SW480 (cell line): Measurements from ENCODE around the gene INPP5J.
"Not testable (repeated sequence)": the region's sequence is repeated elsewhere in the genome, so short reads cannot be mapped to it uniquely, and the experiment has no call there.

Source experiments
- DNase-seq: peaks from one replicate; pipeline ENCODE4 v3.0.0-alpha.2; 2016; ENCODE audit warnings: low spot score

INPP5J gene

DNA sequence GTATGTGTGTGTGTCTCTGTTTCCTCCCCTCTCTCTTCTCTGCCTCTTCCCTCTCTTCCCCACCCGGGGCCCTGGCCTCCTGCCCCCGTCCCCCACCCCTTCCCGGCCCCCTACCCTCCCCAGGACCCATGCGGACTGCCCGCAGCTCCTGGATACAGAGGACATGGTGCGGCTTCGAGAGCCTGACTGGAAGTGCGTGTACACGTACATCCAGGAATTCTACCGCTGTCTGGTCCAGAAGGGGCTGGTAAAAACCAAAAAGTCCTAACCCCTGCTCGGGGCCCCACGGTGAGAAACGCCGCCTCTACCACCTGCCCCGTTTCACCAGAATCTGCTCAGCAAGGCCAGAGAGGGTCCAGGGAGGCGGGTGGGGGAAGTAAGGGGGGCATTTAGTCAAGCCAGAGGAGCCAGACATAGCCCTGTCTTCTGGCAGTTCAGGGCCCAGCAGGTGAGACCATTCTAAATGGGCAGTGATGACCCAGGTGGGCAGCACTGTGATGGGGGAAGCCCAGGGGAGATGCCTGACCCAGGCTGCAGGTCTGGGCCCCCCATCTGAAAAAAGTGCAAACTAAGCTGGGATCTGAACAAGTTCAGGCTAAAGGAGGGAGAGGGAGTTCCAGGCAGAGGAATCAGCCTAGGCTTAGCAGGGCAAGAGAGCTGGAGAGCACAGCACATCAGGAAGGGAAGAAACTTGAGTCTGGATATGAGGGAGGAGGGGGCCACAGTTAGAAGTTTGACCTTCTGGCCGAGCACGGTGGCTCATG is 21.8 kb upstream of the INPP5J start:
- no peak for DNase-seq

DNA sequence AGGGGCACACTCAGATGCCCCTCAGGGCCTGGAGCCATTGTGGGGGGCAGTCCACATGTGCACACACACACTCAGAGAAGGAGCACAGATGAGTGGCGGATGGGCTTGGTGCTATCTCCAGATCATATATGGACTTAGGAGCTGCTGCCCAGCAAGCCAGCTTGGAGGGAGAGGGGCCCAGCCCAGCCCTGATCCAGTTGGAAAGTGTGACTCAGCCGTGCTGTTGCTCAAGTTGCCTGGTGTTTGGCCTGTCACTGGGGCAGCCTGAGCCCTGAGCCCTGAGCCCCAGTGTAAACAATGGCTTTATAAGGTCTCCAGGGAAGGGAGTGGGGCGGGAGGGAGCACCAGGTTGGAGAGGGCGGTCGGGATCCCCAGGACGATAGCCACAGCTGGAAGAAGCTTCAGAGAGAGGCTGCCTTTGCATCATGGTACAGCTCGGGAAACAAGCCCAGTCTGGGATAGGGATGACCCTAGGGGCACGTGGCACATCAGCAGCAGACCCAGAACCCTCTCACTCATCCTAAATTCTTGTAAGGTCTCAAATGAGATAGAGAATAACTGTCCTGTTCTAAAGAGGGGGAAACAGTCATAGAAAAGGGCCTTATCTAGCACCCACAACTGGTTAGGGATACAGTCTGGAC is 20.2 kb upstream of the INPP5J start:
- peak; percentile 36 for DNase-seq

DNA sequence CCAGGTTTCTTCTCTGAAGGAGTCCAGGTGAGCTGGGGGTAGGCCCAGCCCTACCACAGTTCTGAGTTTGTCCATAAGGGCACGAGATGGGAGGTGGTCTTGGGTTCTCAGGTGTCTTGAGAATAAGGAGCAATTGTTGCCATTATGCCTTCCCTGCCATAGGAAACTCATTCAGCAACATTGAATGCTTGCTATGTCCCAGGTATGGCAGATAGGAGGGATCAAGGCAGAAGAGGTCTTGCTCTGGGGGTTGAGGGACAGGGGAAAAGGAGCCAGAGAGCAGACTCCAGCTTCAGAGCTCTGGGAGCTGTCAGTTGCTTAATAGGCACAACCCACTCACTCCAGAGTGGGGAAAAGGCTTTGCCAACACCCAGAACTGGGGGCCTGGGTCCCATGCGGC is 19.7 kb upstream of the INPP5J start:
- no peak for DNase-seq

DNA sequence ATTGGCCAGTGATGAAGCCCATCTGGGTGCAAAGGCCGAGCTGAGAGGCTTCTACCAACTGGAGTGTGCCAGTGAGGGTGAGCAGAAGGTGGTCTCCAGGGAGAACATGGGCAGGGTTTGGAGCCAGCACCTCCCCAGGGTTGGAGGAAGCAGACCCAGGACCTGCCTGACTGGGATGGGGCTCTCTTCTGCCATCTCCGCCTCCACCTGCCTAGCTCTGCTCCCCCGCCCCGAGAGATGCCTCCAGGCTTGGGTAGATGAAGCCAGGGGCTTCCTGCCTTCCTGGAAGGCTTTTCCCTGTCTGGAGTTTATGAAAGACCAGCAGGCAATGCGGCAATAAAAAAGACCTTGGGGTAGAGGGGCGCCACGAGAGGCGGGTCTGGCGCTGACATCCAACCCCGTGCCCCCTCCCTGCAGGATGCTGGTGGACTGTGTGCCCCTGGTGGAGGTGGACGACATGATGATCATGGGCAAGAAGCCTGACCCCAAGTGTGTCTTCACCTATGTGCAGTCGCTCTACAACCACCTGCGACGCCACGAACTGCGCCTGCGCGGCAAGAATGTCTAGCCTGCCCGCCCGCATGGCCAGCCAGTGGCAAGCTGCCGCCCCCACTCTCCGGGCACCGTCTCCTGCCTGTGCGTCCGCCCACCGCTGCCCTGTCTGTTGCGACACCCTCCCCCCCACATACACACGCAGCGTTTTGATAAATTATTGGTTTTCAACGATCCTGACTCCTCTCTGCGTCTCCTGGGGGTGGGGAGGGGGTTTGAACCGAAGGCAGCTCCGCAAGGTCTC is 18.7 kb upstream of the INPP5J start:
- DNase-seq, result no peak

DNA sequence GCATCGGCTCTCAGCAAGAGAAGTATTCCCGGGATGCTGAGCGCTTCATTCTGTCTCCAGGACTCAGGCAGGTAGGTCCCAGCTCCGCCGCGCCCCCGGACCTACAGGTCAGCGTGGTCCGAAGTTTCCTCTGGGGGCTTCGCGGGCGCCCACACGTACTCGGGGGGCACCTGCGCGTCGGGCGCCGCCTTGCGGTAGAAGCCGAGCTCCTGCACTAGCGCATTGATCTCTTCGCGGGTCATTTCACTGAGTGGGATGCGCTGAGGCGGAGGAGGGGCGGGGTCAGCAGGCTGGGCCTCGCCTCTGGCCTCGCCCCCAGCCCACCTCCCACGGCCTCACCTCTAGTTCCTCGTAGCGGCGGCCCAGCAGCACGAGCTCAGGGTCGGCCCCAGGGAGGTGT is 17.9 kb upstream of the INPP5J start:
- no peak for DNase-seq

DNA sequence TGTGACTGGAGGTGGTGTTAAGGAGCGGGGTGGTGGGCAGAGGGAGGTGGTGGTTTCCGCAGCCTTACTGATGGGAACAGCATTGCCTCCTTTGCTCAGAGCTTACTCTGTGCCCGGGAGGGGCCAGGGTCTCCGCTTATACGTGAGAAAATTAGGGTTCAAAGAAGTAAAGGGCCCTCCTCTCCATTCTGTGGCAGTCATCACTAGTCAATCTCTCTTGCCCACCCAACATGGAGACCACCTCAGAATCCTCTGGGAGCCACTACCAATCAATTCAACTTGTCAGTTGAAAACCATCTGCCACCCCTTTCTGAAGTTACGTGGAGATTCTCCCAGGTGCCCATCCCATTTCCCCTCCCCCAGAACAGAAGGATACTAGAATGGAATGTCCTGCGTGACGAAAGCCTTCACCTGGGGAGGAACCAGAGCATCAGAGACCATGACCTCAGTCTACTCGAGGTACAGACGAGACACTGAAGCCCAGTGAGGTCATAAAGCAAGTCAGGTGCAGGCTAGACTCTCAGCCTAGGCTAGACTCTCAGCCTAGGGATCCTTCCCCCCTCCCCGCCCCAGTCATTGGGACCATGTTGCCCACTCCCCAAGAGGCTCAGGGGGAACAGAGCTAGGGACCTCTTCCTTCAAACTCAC is 17.4 kb upstream of the INPP5J start:
- no peak for DNase-seq

DNA sequence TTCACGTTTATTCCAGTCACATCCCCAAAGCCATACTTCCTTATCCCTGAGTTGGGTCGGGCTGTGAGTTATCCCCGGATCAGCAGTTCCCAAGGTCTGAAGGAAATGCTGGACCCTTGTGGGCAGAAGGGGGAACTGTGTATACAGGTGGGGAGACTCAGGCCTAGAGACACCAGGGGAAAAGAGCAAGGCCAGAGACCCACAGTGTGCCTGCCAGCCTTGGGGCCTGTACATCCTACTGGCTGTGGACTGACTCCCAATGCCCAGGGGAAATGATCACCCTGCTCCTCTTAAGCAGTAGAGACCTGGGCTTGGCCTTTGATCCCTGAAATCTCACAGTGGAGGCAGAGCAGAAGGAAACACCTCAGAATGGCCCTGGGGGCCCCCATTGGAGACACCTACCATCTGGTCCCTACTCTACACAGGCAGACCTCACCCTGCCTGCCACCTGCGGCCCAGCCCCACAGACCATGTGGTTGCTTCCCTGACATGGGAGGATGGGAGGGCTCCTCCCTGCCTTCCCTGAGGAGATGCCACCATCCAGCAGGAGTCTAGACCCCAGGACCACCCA is 16.7 kb upstream of the INPP5J start:
- DNase-seq, result no peak

DNA sequence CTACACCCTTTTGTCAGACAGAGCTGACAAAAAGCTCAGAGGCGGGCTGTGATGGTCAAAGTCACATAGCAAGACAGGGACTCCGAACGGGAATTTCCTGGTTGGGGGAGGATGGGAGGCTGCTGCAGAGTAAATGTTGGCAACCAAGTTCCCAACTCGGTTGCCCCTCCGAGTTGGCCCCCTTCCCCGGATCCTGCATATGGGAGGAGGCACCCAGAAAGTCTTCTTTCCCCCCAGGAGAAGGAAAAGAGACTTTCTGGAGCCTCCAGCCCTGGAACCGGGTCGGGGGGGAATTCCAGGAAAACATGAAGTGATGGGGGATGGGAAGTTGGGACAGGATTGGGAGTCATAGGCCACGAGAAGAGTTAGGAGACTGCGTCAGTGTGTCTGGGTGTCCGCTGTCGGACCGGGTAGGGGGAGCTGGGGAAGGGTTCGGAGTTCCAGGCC is 16.0 kb upstream of the INPP5J start:
- no peak for DNase-seq

DNA sequence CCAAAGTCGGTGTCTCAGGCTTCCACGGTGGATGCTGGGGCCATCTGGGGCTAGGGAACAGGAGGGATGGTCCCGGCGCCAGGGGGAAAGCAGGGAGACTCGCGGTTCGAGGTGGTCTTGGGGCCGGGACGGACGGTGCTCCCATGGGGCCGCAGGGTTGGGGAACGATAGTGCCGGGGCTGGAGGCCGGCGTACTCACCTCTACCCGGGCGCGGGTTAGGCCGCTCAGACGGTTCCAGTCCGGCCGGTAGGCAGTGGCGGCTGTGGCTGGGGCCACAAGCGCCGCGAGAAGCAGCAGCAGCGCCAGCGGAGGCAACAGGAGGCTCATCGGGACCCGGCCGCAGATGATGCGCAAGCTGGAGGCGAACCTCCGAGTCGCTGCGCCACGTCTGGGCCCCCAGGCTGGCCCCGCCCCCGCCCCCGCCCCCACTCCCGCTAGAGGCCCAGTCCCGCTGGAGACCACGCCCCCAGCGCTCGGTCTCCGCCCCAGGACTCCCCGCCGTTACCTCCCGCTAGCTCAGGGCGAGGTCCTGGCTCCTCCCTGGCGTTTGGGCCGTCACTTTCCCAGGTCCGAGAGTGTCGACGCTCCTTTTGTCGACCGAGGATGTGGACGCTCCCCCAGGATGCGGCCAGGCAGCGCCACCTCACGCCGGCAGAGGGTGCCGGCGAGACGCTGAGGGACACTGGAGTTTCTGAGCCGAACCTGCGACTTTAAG is 15.4 kb upstream of the INPP5J start, which contains the start of gene SELENOM:
SELENOM (minus strand) TSS at position 391 of the 716 bp plus-strand sequence; CDS start at position 328, 63 bp downstream.
- peak; percentile 95 for DNase-seq

DNA sequence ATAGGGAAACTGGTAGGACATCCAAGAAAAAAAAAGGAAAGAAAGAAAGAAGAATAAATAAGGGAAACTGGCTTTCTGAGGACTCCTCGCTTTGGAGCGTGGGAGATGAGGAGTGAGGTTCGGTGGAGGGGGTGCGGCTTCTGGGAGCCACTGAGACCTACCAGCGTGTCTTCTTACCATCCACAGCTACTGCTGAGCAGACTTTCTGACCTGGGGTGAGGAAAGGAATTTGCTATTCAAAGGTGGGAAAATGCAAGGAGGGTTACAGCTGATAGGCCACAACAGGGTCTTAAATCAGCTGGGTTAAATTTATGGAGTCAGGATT is 14.9 kb upstream of the INPP5J start:
- DNase-seq, result no peak

DNA sequence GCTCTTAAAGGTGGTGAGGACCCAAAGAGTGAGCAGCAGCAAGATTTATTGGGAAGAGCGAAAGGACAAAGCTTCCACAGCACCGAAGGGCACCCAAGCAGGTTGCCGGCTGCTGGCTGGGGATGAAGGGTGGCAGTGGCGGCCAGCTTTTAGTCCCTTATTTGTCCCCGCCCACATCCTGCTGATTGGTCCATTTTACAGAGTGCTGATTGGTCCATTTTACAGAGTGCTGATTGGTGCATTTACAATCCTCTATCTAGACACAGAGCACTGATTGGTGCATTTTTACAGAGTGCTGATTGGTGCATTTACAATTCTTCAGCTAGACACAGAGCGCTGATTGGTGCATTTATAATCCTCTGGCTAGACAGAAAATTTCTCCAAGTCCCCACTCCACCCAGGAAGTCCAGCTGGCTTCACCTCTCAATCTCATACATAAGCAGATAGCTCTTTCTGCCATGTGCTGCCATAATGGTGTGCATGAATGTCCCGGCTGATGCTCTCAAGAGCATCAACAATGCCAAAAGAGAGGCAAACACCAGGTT is 10.1 kb upstream of the INPP5J start:
- not testable (repeated sequence) for DNase-seq

DNA sequence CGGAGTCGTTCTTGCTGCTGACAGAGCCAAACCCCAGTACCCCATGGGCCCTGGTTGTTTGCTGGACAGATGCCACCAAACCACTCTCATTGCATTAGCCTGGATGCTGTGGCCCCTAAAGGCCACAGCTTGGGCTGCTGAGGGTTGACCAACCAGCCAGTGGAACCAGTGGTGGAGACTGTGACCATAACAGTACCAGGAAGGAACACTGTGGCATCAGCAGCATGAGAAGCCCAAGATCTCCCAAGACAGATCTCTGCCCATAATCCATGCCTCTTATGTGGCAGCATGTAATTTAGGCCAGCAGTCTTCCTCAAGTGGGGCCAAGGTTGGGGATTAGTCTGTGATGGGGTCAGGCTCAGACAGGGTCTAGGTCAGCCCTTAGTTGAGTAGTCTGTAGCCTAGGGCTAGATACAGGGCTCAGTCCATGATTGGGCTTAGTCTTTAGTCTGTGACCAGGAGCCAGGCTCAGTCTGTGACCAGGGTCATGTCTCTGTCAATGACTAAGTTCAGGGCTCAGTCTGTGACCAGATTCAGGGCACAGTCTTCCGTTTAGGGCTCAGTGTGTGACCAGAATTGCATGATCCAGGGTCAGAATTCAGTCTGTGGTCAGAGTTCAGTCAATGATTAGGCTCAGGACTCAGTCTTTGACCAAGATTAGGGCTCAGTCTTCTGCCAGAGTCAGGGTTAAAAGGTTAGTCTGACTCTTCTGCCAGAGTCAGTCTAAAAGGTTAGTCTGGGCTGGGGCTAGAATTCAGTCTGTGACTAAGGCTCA is 4.5 kb upstream of the INPP5J start:
- DNase-seq, result no peak

DNA sequence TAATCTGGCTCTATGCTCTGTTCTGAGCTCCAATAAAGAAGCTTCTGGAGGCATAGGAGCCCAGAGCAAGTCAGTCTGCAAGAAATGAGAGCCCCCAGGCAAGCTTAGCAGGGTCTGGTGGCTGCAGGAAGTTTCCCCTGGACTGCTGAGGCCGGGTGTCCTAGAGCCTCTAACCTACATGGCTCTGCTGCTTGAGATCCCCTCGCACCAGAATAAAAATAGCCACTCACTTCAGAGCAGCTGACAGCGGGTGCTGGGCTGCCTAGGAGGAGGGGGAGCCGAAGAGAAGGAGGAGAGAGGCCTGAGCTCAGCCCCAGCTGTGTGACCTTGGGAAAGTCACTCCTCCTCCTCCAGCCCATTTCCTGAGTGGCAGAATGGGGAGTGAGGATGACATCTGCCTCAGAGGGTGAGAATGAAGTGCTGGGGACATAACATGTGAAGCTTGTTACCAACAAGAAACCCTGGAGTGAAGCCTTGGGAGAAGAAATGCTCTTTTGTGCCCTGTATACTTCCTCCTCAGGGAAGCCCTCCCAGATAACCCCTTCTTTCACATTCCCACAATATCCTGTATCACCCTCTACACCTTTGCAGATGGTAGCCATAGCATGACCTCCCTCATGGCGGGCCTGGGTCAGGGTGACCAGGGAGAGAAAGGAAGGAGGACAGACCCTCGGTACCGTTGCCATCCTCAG is 3.6 kb upstream of the INPP5J start:
- DNase-seq, result no peak

DNA sequence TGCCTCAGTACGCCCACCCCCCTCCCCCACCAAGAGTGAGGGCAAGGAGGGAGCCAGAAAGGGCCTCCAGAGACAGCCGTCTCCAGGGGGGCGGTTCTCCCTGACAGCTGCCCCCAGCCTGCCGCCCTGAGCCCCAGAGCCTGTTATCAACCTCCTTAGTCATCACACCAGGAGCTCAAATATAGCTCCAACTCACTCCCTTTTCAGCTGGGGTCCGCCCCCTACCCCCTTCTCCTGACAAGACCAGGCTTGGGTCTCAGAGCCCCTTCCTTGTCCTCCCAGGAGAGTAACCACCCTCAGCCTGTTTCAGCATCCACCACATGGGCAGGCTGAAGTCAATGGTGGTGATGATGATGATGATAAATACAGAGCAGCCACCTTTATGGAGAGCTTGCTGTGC is 2.5 kb upstream of the INPP5J start:
- no peak for DNase-seq

DNA sequence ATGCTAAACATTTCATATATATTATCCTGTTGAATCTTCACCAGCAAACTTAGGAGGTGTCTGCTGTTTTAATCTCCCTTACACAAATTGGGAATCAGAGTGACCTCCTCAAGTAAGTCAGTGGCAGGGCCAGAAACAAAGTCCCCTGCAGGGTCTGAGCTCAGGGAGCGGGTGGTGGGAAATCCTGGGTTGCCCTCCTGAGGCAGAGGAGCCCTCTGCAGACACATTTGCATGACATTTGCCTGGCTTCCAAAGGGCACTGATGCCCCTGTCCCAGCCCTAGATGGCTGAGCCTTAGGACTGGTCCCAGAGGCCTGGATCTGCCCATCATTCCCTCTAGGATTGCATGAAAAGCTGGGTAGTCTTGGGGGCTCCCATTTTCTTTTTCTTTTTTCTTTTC is 2.1 kb upstream of the INPP5J start:
- no peak for DNase-seq

DNA sequence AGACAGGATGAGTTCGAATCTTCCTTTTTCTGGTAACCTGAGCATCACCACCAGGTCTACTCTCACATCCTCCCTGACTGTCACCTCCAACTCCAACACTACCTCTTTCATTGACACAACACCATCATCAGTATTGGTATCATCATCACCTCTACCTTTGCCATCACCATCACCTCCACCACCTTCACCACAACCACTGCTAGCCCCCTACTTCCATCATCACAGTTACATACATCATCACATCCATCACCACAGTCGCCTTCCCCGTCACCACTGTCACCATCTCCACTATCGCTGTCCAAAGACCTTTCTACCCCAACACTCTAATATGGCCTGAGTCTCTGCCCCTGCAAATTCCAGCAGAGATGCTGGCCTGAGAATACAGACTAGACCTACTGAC is 1.4 kb upstream of the INPP5J start:
- no peak for DNase-seq

DNA sequence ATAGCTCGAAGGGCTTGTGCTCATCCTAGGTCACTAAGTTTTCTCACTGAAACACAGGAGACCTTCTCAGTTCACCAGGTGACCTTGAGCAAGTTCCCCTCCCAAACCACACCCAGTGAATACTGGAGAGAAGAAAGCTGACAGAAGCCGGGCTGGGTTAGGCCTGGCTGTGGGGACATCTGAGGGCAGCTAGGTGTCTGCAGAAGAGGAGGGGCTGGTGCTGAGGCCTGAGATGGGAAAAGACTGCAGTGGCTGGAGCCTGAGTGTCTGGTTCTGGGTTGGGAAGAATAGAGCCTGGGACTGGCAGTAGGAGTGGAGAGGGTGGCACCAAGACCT is 602 bp upstream of the INPP5J start:
- peak; percentile 8 for DNase-seq

DNA sequence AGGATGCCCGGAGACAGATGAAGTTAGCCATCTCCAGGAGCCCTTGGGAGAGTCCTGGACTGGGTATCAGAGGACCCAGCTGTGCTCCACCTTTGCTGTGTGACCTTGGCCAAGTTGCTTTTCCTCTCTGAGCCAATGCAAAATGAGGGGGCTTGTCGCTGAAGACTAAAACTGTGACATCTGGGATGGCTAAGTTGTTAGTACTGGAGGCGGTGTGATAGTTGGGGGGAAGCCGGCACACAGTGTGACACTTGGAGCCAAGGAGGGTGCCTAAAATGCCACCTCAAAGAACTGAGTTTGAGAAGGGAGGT is 481 bp downstream of the INPP5J start:
- no peak for DNase-seq

DNA sequence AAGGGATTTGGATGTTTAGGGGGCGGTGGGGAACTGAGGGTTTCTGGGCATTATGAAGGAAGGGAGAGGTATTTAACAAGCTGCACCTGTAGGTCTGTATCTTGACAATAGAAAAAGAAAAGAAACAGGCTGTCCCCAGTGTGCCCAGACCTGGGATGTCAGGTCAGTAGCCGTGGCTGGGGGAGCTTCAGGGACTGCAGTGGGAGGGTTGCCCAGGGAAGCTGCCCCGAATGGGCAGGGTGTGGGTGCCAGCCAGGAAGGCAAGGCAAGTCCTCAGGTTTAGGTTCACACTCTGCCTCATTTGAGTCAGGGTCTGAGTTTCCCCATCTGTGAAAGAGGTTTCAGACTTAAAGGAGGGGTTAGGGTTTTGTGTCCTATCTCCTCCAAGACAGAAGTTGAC is 1.5 kb downstream of the INPP5J start:
- no peak for DNase-seq

DNA sequence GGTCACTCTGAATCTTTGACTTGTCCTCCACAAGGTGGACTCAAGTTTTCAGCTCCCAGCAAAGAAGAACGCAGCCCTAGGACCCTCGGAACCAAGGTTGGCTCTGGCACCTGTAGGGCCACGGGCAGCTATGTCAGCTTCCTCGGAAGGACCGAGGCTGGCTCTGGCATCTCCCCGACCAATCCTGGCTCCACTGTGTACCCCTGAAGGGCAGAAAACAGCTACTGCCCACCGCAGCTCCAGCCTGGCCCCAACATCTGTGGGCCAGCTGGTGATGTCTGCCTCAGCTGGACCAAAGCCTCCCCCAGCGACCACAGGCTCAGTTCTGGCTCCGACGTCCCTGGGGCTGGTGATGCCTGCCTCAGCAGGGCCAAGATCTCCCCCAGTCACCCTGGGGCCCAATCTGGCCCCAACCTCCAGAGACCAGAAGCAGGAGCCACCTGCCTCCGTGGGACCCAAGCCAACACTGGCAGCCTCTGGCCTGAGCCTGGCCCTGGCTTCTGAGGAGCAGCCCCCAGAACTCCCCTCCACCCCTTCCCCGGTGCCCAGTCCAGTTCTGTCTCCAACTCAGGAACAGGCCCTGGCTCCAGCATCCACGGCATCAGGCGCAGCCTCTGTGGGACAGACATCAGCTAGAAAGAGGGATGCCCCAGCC is 2.2 kb downstream of the INPP5J start:
- DNase-seq, result no peak
